NT2/D1 (cell line): ENCODE results near the gene PDE6D.

Source experiments
- DNase-seq: peaks from one replicate; pipeline ENCODE4 v3.0.0-alpha.2; 2011; ENCODE audit warnings: low read depth, low spot score
- H3K27me3 ChIP-seq: 2 replicates; pipeline ENCODE4 v1.6.0; 2011; ENCODE audit warnings: mild to moderate bottlenecking; ENCODE audit not compliant: insufficient read length, insufficient read depth
- H3K36me3 ChIP-seq: 2 replicates; pipeline ENCODE4 v1.6.1; 2011; ENCODE audit warnings: mild to moderate bottlenecking, low read length, mixed read lengths; ENCODE audit not compliant: insufficient read depth, insufficient read length
- H3K4me1 ChIP-seq: 2 replicates; pipeline ENCODE4 v1.5.1; 2011; ENCODE audit not compliant: insufficient read depth, insufficient read length
- H3K4me3 ChIP-seq: 2 replicates; pipeline ENCODE4 v1.5.1; 2011; ENCODE audit warnings: low read depth; ENCODE audit not compliant: insufficient read length
- H3K9ac ChIP-seq: 2 replicates; pipeline ENCODE4 v1.6.0; 2011; ENCODE audit warnings: low read depth; ENCODE audit not compliant: insufficient read length
- H3K9me3 ChIP-seq: 2 replicates; pipeline ENCODE4 v1.5.1; 2011; ENCODE audit warnings: mild to moderate bottlenecking, low read length; ENCODE audit not compliant: insufficient read depth
- SUZ12 ChIP-seq: IDR thresholded peaks from 2 replicates; pipeline ENCODE4 v1.6.1; 2011; ENCODE audit not compliant: insufficient read length, insufficient read depth; ENCODE audit errors: extremely low read depth
- YY1 ChIP-seq: IDR thresholded peaks from 2 replicates; pipeline ENCODE4 v1.6.1; 2011; ENCODE audit not compliant: insufficient read length, insufficient read depth
- ZNF274 ChIP-seq: IDR thresholded peaks from 2 replicates; pipeline ENCODE4 v1.6.1; 2011; ENCODE audit warnings: mild to moderate bottlenecking, low read depth, low read length

The PDE6D gene

DNA sequence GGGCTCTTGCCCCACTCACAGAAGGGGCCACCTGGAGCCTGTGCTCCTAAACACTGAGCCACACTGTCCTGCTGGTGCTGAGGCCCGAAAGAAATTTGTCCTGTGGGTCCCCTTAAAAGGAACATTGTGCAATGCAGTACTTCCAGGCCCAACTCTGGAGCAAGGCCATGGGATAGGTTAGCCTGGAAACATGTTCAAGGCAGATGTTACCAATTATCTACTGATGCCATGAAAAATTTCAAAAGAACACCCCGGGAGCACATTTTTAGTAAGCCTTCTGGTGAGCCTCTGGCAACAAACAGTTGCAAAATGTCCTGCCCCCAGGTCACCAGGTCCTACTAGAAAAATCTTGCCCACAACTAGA is 85.1 kb downstream of the PDE6D start:
- H3K27me3 ChIP-seq: no peaks in the 10 kb centered on the region
- H3K36me3 ChIP-seq: no peaks in the 10 kb centered on the region
- H3K4me3 ChIP-seq: no peak overlapping the region
- no peak for DNase-seq
- no peak for TF ChIP-seq SUZ12
- no peak for TF ChIP-seq YY1
- TF ChIP-seq ZNF274: no peak
- H3K9me3 ChIP-seq: no peaks in the 10 kb centered on the region
- H3K9ac ChIP-seq: no peak overlapping the region
- H3K4me1 ChIP-seq: peaks cover 13% of the 10 kb centered on the region

DNA sequence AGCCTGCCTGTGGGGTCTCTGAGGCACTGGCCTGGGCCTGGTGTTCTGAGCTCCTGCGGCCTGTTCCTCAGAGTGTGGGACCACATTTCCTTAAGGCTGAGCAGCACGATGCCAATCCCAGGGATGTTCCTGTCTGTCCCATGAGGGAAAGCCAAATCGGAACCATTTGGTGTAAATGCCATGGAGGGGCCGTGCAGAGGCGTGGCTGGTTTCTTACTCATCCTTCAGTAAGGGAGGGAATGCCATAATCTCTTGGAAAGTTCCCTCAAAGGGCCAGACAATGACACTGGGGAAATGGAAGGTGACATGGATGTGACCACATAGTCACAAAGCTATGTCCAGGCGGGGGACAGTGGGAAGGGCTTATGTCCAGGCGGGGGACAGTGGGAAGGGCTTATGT is 87.1 kb downstream of the PDE6D start:
- H3K4me3 ChIP-seq: no peak overlapping the region
- no peaks in the 10 kb centered on the region for H3K27me3 ChIP-seq
- H3K9me3 ChIP-seq: no peaks in the 10 kb centered on the region
- no peak for DNase-seq
- H3K9ac ChIP-seq: no peak overlapping the region
- H3K4me1 ChIP-seq: peaks cover 22% of the 10 kb centered on the region
- TF ChIP-seq ZNF274 (no peak), YY1 (no peak), SUZ12 (no peak)
- no peaks in the 10 kb centered on the region for H3K36me3 ChIP-seq

DNA sequence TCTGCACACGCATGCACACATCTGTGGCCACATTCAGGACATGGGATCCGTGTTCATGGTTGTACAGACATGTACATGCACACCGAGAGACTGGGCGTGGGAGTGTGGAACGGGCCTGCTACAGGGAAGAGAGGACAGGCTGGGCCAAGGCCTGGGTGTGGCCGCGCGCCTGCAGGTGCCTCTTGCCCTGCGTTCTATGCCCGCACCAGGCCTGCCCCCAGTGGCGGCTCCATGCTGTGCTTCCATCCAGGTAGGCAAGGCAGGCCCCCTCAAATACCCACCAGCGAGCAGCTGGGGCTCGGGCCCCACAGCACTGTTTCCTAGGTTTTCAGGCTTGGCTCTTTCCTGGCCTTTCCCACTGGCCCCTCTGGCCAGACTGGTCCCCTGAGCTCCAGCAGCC is 88.2 kb downstream of the PDE6D start:
- Histone ChIP-seq H3K4me1 (peaks cover 32% of the 10 kb centered on the region), H3K36me3 (no peaks in the 10 kb centered on the region), H3K9ac (no peak overlapping the region), H3K27me3 (no peaks in the 10 kb centered on the region), H3K4me3 (no peak overlapping the region), H3K9me3 (no peaks in the 10 kb centered on the region)
- DNase-seq: no peak
- TF ChIP-seq ZNF274 (no peak), SUZ12 (no peak), YY1 (no peak)

DNA sequence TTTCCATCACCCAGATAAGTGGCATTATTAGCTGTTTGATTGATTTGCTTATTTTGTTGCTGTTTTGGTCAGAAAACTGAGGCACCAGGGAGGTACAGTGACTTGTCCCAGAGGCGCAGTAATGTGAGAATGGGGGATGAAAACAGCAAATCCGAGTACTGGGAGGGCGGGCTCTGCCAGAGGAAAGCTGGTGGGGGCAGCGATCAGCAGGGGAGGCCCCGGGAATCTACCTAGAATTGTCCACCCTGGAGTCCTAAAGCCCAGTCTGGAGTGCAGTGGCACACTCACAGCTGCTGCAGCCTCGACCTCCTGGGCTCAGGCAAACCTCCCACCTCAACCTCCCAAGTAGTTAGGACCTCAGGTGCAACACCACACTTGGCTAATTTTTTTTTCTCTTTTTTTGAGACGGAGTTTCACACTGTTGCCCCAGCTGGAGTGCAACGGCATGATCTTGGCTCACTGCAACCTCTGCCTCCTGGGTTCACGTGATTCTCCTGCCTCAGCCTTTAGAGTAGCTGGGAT is 89.8 kb downstream of the PDE6D start:
- Histone ChIP-seq H3K9me3 (no peaks in the 10 kb centered on the region), H3K9ac (peak overlapping the region; percentile 57), H3K4me1 (peaks cover 34% of the 10 kb centered on the region), H3K36me3 (no peaks in the 10 kb centered on the region), H3K27me3 (no peaks in the 10 kb centered on the region), H3K4me3 (no peak overlapping the region)
- no peak for DNase-seq
- TF ChIP-seq YY1 (no peak), ZNF274 (no peak), SUZ12 (no peak)

DNA sequence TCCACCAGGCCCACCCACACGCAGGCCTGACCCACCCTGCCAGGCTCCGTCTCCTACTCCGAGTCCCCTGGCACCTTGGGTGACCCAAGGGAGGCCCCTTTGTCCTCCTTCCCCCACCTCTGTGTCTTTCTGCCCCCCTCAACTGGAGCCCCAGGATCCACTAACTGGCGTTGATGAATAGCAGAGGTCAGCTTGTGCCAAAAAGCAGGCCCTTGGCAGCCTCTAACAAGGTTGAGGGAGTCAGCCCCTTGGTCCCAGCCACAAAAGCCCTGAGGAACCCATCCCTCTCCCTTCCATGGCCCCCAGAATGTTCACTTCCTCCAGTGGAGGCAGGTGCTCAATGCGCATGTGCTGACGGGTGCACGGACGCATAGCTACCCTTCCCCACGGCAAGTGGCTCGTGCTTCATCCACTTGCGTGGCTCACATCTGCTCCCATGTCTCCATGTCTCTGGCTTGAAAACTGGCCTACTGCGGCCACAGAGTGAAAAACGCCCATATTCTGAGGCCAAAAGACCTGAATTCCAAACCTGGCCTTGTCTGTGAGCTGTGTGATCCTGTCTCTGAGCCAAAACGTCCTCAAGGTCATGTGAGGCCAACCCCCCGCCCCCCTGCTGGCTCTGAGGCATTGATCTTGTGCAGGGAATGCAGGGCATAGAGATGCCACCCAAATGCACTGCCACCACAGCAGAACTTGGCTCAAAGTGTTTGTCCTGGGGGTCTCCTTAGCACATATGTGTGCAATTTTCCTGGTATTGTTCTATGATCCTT is 91.8 kb downstream of the PDE6D start:
- Histone ChIP-seq H3K27me3 (no peaks in the 10 kb centered on the region), H3K36me3 (no peaks in the 10 kb centered on the region), H3K4me1 (peaks cover 43% of the 10 kb centered on the region), H3K4me3 (no peak overlapping the region), H3K9ac (peak overlapping the region; percentile 47), H3K9me3 (no peaks in the 10 kb centered on the region)
- no peak for DNase-seq
- TF ChIP-seq YY1 (no peak), ZNF274 (no peak), SUZ12 (no peak)

DNA sequence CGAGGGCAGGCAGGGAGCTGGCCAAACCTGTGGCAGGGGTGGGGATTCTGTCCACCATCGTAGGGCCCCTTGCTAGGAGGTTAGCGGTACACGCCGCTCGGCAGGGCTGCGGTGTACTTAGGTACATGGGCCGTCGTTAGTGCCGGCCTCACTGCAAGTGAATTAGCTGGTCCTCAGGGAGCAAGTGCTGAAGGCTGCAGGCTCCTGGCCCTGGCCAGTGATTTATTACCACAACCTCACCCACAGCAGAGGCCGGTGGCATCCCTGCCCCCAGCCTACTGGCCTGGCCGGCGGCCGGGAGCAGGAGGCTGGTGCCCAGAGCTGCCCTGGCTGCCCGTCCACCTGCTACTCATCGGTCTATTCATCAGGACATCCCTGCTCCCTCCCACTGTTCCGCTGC is 92.4 kb downstream of the PDE6D start:
- H3K9me3 ChIP-seq: no peaks in the 10 kb centered on the region
- TF ChIP-seq SUZ12 (no peak), ZNF274 (no peak), YY1 (no peak)
- no peaks in the 10 kb centered on the region for H3K36me3 ChIP-seq
- no peak for DNase-seq
- H3K9ac ChIP-seq: no peak overlapping the region
- no peaks in the 10 kb centered on the region for H3K27me3 ChIP-seq
- no peak overlapping the region for H3K4me3 ChIP-seq
- peaks cover 41% of the 10 kb centered on the region for H3K4me1 ChIP-seq

DNA sequence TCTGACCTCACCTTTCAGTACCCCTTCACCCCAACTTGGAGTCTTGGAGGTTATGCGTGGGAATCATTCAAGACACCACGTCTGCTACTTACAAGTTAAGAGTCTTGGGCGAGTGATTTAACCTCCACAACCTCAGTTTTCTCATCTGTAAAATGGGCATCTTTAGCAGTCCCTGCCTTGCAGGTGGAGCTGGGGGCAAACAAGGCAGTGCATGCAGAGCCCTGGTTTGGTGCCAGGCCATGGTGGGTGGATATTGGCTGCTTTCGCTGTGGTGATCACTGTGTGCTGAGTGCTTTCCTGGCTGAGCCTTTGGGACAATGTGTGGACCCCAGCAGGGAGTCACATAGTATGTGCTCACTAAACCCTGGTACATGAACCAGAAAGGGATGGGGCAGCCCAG is 93.1 kb downstream of the PDE6D start:
- H3K27me3 ChIP-seq: no peaks in the 10 kb centered on the region
- no peaks in the 10 kb centered on the region for H3K9me3 ChIP-seq
- TF ChIP-seq YY1 (no peak), ZNF274 (no peak), SUZ12 (no peak)
- peak overlapping the region; percentile 98 for H3K9ac ChIP-seq
- DNase-seq: no peak
- peak overlapping the region; percentile 75 for H3K4me3 ChIP-seq
- H3K4me1 ChIP-seq: peaks cover 40% of the 10 kb centered on the region
- H3K36me3 ChIP-seq: no peaks in the 10 kb centered on the region
